Naive thymus-derived CD8-positive, alpha-beta T cell (primary cell): ENCODE data around the gene TEKT2. TPM values are rescaled to one million over a fixed set of nuclear protein-coding genes. Genes with fewer than 3 reads are reported as not detected.

Source experiments
- ATAC-seq, 2 donors: fragments of 150-1000 bp; cut with Tn5 transposase in 1 of 2; sonication (Bioruptor Pico), chemical (Tn5 transposase) in 1 of 2; 1 replicate in 1 of 2; 2 replicates in 1 of 2; pipeline ENCODE4 v1.10.0; 2021; ENCODE audit warnings: mild to moderate bottlenecking in 2 of 2, moderate library complexity in 2 of 2
- POLR2A ChIA-PET: fragments of 350-600 bp; sonication (Branson Sonifier 250); formaldehyde crosslinking; loops from one replicate; lab custom pipeline; 2021; ENCODE audit warnings: antibody characterized with exemption; lab: Charles Lee
- DNase-seq, 10 donors: peaks; one replicate each; pipeline versions ENCODE4 v3.0.0 to v3.0.0-alpha.2; 2020 to 2022
- H3K27ac Mint-ChIP-seq, 10 donors: one replicate each; pipeline ENCODE4 v1.8.0; 2020 to 2022; ENCODE audit warnings: mild to moderate bottlenecking in 10 of 10, mixed read lengths in 10 of 10, moderate library complexity in 4 of 10, inconsistent platforms in 1 of 10
- H3K27me3 Mint-ChIP-seq, 5 donors: one replicate each; pipeline ENCODE4 v1.8.0; 2021 to 2022; ENCODE audit warnings: mixed read lengths in 5 of 5
- H3K36me3 Mint-ChIP-seq, 3 donors: one replicate each; pipeline ENCODE4 v1.8.0; 2020 to 2022; ENCODE audit warnings: mixed read lengths in 3 of 3, mild to moderate bottlenecking in 2 of 3, inconsistent platforms in 1 of 3
- H3K4me1 Mint-ChIP-seq, 4 donors: one replicate each; pipeline ENCODE4 v1.8.0; 2021 to 2022; ENCODE audit warnings: mixed read lengths in 4 of 4
- H3K4me3 Mint-ChIP-seq, 10 donors: one replicate each; pipeline ENCODE4 v1.8.0; 2020 to 2022; ENCODE audit warnings: mild to moderate bottlenecking in 10 of 10, mixed read lengths in 10 of 10, moderate library complexity in 6 of 10, inconsistent platforms in 1 of 10
- H3K9me3 Mint-ChIP-seq, 9 donors: one replicate each; pipeline ENCODE4 v1.8.0; 2020 to 2022; ENCODE audit warnings: mixed read lengths in 9 of 9, mild to moderate bottlenecking in 3 of 9, inconsistent platforms in 1 of 9, moderate library complexity in 1 of 9
- polyA plus RNA-seq, 3 donors: library from polyadenylated mRNA; unstranded; fragments of 300-500 nt; fragmentation: Illumina TruSeq; gene quantifications; one replicate each; pipeline ENCODE4 v1.2.3, GENCODE V29; 2021
- total RNA-seq, 8 experiments: library from RNA in 2 of 8; stranded (reverse) in 2 of 8; gene quantifications; one replicate each; pipeline ENCODE4 v1.2.3 and lab custom pipeline; 2021 to 2026

The TEKT2 gene
- total and polyA plus RNA-seq, 5 experiments from 2014 or later: not detected

DNA sequence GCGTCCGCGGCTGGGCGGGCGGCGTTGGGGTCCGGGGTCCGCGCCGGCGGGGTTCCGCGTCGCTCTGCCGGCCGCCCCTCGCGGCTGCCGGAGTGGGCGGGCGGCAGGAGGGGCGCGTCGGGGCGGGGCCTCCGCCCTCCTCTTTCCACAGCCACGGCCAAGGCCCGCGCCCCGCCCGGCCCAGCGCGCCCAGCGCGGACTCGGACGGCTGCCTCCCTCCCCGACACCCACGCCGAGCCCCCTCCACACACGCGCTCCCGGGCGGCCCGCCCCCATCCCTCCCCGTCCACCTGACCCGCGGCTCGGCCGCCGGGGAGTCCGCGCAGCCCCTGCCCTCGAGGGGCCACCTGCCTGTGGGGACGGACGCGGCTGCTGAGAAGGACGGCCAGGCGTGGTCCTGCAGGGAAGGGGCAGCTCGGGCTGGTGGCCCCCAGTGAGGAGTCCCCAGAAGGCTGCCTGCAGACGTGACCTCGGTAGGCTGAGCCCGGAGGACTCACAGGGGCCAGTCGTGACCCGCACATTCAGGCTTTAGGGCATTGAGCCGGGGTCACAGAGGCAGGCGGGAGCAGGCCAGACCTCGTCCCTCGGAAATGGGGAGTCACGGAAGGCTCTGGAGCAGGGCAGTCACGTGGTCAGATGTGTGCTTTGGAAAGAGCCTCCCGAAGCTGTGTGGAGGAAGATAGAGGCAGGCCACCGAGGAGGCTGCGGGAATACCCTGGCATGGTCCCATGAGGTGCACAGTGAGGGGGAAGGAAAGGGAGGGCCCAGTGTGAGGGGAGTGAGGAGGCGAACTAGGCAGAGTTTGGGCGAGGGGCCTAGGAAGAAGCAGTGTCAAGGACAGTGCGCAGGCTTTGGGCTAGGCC, 41.5 kb downstream of the TEKT2 start, which contains the start of gene COL8A2:
TSS of gene COL8A2 (minus strand) at position 94 of the 863 bp plus-strand sequence. CDS start 24,980 bp downstream, outside the sequence.
- H3K4me1 Mint-ChIP-seq: peaks cover 29 to 47% (median 37%) of the 10 kb centered on the region in 4 donors
- no peaks in the 10 kb centered on the region for H3K36me3 Mint-ChIP-seq
- ATAC-seq (peak; percentile 34 to 80), DNase-seq (peak in 2 of 10 donors; percentile 38 to 39)
- peak within 1 kb of the TSS in 8 of 10 donors; percentile 48 to 79 (median 64) for H3K27ac Mint-ChIP-seq
- no peaks in the 10 kb centered on the region for H3K9me3 Mint-ChIP-seq
- peaks cover 19 to 40% (median 30%) of the 10 kb centered on the region in 5 donors for H3K27me3 Mint-ChIP-seq
- POLR2A ChIA-PET: no interaction called here
- peak within 1 kb of the TSS; percentile 64 to 84 (median 78) for H3K4me3 Mint-ChIP-seq

DNA sequence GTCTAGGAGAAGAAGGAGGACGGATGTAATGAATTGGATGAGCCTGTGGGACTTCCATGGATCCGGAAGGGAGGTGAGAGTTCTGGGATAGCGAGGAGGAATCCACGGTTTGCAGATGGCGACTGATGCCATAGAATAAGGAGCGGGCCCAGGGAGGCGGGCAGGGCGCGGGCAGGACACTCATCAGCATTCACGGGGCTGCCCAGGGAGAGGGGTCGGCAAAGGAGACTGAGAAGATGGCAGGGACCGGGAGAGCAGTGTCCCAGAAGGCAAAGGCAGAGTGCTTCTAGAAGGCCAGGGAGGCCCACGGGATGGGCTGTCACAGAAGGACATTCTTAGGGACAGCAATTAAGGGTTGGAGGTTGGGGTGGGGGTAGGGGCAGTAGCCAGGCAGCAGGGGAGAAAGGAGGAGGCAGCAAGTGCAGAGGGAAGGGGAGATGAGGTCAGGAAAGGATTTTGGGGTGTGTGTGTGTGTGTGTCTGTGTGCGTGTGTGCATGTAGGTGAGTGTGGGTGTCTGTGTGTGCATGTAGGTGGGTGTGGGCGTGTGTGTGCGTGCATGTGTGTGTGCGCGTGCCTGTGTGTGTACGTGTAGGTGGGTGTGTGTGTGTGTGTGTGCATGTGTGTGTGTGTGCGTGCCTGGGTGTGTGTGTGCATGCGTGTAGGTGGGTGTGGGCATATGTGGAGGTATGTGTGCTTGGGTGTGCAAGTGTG, 42.3 kb downstream of the TEKT2 start:
- Mint-ChIP-seq H3K4me3 (peak overlapping the region; percentile 52 to 78 (median 69)), H3K27ac (peak overlapping the region in 8 of 10 donors; percentile 38 to 79 (median 60)), H3K9me3 (no peaks in the 10 kb centered on the region), H3K27me3 (peaks cover 19 to 40% (median 30%) of the 10 kb centered on the region in 5 donors), H3K36me3 (no peaks in the 10 kb centered on the region), H3K4me1 (peaks cover 29 to 47% (median 37%) of the 10 kb centered on the region in 4 donors)
- no peak for ATAC-seq
- no peak for DNase-seq
- POLR2A ChIA-PET: no interaction called here

DNA sequence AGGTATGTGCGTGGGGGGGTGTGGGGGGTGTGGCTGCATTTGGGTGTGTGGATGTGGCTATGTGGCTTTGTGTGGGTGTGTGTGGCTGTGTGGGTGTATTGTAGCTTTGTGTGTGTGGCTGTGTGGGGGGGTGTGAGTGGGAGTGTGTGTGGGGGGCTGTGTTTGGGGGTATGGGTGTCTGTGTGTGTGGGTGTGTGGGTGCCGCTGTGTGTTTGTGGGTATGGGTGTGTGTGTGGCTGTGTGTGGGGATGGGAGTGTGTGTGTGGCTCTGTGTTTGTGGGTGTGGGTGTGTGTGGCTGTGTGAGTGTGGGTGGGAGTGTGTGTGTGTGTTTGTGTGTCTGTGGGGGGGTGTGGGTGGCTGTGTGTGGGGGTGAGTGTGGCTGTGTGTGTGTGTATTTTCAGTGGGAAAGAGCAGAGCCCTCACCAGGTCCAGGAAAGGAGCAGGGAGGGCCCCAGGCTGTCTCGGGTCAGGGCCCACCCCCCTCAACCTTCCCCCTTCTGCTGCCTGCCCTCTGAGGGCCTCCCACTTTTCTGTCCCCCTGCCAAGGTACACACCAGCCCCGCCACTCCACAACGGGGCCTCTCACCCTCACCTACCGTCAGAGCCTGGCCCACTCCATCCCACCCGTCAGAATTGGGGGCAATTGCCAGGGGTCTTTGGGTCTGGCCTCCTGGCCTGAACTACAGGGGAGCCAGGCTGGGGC, 43.1 kb downstream of the TEKT2 start:
- Mint-ChIP-seq H3K27me3 (peaks cover 19 to 40% (median 28%) of the 10 kb centered on the region in 5 donors), H3K36me3 (no peaks in the 10 kb centered on the region), H3K4me3 (peak overlapping the region in 3 of 10 donors; percentile 22 to 68 (median 28)), H3K9me3 (no peaks in the 10 kb centered on the region), H3K4me1 (peaks cover 29 to 47% (median 37%) of the 10 kb centered on the region in 4 donors), H3K27ac (peak overlapping the region in 2 of 10 donors; percentile 21 to 29)
- POLR2A ChIA-PET: no interaction called here
- no peak for ATAC-seq
- DNase-seq: no peak

DNA sequence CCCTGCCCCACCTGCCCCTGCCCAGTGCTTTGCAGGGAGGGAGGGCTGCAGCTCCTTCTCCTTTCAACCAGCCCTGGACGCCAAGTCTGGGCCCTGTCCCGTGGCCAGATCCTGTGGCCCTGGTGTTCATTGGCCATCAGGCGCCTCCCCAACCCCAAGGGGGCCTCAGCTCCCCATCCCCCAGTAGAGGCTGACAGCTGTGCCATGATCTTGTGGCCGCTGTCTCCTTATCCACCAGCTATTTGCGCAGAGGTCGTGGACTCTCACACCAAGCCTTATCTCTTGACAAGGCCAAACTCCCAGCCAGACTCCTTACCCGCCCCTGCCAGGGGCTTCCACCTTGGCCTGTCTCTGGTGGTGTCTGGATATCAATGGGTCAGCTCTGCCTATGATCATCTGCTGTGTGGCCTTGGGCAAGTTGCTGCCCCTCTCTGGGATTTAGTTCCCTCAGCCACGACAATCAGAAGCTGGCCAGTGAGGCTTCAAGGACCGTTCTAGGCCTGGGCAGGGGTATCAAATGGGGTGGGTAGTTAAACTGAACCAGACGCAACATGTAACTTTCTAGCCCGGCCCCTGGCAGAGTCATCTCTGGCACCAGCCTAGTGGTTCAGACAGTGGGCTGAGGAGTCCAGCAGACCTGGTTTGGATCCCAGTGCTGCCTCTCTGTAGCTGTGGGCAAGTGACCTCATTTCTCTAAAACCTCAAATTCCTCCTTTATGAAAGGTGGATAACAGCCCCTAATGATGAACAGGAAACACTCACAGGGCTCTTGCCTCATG, 44.4 kb downstream of the TEKT2 start:
- H3K9me3 Mint-ChIP-seq: no peaks in the 10 kb centered on the region
- DNase-seq: no peak
- POLR2A ChIA-PET: interaction anchor here (0.8 to 1.4 kb wide), 3 partner anchors 17 to 23 kb away, joined by 3 to 7 read pairs (median 4); no protein-coding TSS in a partner anchor
- H3K4me3 Mint-ChIP-seq: peak overlapping the region in 2 of 10 donors; percentile 2 to 8
- H3K36me3 Mint-ChIP-seq: no peaks in the 10 kb centered on the region
- ATAC-seq: no peak
- H3K27me3 Mint-ChIP-seq: peaks cover 14 to 26% (median 16%) of the 10 kb centered on the region in 5 donors
- H3K4me1 Mint-ChIP-seq: peaks cover 21 to 37% (median 27%) of the 10 kb centered on the region in 4 donors
- H3K27ac Mint-ChIP-seq: no peak overlapping the region

DNA sequence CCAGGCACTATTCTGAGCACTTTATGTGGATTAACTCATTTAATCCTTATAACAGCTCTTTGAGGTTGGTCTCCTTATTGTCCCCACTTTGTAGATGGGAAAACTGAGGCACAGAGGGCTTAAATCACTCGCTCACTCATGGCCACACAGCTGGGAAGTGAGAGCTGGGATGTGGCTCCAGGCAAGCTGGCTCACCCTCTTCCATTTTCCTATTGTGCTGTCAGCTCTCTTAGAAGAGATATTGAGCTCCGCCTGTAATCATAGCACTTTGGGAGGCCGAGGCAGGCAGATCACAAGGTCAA, 45.0 kb downstream of the TEKT2 start:
- Mint-ChIP-seq H3K4me1 (peaks cover 16 to 32% (median 22%) of the 10 kb centered on the region in 4 donors), H3K27ac (no peak overlapping the region), H3K27me3 (peaks cover 10 to 21% (median 13%) of the 10 kb centered on the region in 5 donors), H3K9me3 (no peaks in the 10 kb centered on the region), H3K36me3 (no peaks in the 10 kb centered on the region), H3K4me3 (no peak overlapping the region)
- DNase-seq (no peak), ATAC-seq (no peak)
- POLR2A ChIA-PET: interaction anchor here (0.8 to 1.4 kb wide), 3 partner anchors 18 to 22 kb away, joined by 3 to 7 read pairs (median 4); no protein-coding TSS in a partner anchor

DNA sequence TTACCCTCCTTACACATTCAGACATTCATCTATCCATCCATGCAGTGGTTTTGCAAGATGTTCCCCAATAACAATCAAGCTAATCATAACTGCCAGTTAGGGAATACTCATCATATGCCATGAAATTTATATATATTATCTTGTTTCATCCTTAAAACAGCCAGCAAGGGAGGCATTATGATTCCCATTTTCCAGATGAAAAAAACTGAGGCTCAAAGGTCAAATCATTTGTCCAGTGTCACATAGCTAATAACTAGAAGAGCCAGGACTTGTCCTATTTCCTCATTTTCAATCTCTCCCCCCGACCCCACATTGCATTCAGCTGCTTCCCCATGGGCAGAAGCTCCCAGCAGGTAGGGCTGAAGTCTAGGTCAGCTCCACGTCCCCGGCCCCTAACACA, 48.1 kb downstream of the TEKT2 start:
- H3K27me3 Mint-ChIP-seq: no peaks in the 10 kb centered on the region
- no peak overlapping the region for H3K27ac Mint-ChIP-seq
- peaks cover 4 to 17% (median 11%) of the 10 kb centered on the region in 4 donors for H3K4me1 Mint-ChIP-seq
- no peaks in the 10 kb centered on the region for H3K9me3 Mint-ChIP-seq
- DNase-seq: no peak
- POLR2A ChIA-PET: interaction anchor here (0.6 kb wide), 1 partner anchor 59 kb away, joined by 3 read pairs; no protein-coding TSS in a partner anchor
- no peak overlapping the region for H3K4me3 Mint-ChIP-seq
- no peak for ATAC-seq
- peaks cover 0 to 12% (median 0%) of the 10 kb centered on the region in 3 donors for H3K36me3 Mint-ChIP-seq

DNA sequence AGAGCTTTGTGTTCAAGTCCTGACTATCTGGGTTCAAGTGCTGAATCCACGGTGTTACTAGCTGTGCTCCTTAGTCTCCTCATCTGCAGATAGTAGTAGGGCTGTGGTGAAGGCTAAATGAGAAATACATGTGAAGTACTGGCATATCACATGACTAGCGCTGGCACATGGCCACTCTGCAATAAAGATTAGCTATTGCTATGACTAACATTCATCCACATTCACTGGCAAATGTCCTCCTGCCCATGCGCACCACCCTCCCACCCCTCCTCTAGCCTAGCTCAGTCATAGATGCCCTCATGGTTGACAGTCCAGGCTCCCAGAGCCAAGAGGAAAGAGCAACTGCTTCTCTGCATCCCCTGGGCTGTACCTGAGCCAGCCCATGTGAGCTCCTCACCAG, 49.6 kb downstream of the TEKT2 start:
- no peaks in the 10 kb centered on the region for H3K9me3 Mint-ChIP-seq
- H3K27me3 Mint-ChIP-seq: no peaks in the 10 kb centered on the region
- no peak for ATAC-seq
- POLR2A ChIA-PET: interaction anchor here (0.6 to 3.4 kb wide), 8 partner anchors 9 to 35 kb away, joined by 3 to 44 read pairs (median 5); no protein-coding TSS in a partner anchor
- H3K27ac Mint-ChIP-seq: no peak overlapping the region
- H3K4me1 Mint-ChIP-seq: peaks cover 4 to 11% (median 9%) of the 10 kb centered on the region in 4 donors
- DNase-seq: no peak
- H3K4me3 Mint-ChIP-seq: no peak overlapping the region
- H3K36me3 Mint-ChIP-seq: peaks cover 0 to 27% (median 0%) of the 10 kb centered on the region in 3 donors

DNA sequence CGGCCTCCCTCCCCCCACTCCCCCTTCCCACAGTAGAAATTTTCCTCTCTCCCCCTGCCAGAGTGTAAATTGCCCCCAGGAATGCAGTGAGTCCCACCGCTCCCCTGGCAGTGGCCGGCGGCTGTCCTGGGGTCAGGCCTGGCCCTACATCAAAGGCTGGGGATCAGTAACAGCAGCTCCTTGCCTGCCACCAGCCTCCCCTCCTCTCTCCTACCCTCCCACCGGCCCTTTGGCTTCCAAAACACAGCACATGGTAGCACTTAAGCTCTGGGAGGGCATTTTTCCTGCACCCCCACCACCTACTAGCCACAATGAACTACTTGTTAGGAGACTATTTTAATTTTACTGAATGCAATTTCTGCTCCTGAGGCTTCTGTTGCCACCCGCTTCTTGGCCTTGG, 50.1 kb downstream of the TEKT2 start:
- H3K36me3 Mint-ChIP-seq: peaks cover 0 to 29% (median 0%) of the 10 kb centered on the region in 3 donors
- H3K27ac Mint-ChIP-seq: peak overlapping the region in 3 of 10 donors; percentile 75 to 79 (median 77)
- H3K4me1 Mint-ChIP-seq: peaks cover 4 to 11% (median 9%) of the 10 kb centered on the region in 4 donors
- POLR2A ChIA-PET: interaction anchor here (1.1 to 3.4 kb wide), 9 partner anchors 8 to 54 kb away, joined by 3 to 44 read pairs (median 5); no protein-coding TSS in a partner anchor
- no peaks in the 10 kb centered on the region for H3K9me3 Mint-ChIP-seq
- ATAC-seq (no peak), DNase-seq (no peak)
- no peak overlapping the region for H3K4me3 Mint-ChIP-seq
- no peaks in the 10 kb centered on the region for H3K27me3 Mint-ChIP-seq

DNA sequence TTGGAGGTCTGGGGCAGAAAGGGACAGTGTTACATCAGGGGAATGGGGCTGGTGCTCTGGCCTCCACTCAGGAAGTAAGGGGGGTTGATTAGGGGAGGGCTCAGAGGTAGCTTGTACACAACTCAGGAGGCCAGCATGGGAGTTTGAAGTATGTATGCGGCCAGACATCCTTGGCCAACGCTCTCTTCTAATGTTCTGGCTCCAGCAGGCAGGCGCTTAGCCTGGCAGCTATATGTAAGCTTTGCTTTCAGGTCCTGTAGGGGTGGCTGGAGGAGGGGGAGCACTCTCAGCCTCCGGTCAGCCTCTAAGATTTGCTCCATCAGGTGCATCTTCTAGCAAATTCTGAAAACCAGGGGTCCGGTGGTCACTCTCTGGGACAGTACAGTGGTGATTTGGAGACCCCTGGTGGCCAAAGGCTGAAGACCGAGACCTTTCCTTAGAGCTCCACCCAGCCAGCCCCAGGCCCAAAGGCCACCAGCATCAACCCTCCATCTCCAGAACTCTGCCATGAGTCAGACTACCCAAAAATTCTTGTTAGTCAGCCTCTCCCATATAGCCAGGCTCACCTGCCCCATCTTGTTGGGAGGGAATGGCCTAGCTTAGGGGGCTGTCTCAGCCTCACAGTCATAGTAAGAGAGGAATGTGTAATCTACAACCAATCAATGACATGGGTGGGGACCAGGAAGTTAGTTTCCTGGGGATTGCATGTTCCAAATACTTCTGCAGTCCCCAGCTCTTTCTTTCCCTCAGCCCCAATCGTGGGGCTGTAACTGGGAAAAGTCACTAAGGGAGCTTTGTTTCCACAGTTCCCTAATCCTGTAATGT, 50.8 kb downstream of the TEKT2 start:
- peaks cover 0 to 36% (median 0%) of the 10 kb centered on the region in 3 donors for H3K36me3 Mint-ChIP-seq
- no peaks in the 10 kb centered on the region for H3K27me3 Mint-ChIP-seq
- no peaks in the 10 kb centered on the region for H3K9me3 Mint-ChIP-seq
- peak overlapping the region; percentile 29 to 79 (median 70) for H3K27ac Mint-ChIP-seq
- POLR2A ChIA-PET: interaction anchor here (0.6 to 3.4 kb wide), 10 partner anchors 8 to 53 kb away, joined by 3 to 44 read pairs (median 4); no protein-coding TSS in a partner anchor
- peaks cover 6 to 15% (median 9%) of the 10 kb centered on the region in 4 donors for H3K4me1 Mint-ChIP-seq
- no peak overlapping the region for H3K4me3 Mint-ChIP-seq
- peak; percentile 52 to 89 for ATAC-seq
- DNase-seq: peak in 7 of 10 donors; percentile 36 to 76 (median 49)

DNA sequence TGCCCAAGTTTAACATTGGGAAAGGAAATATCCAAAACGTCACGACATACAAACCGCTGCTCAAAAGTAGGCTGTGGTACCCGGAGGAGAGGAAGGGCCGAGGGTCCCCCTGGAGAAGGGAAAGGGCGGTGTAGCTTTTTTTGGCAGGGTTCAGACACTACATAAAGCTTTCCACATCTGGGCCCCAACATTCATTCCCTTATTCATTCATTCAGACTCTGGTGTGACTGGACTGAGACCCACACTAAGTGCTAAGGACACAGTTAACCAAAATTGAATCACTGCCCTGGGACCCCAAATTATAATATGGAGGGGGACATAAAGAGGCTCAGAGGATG, 51.4 kb downstream of the TEKT2 start:
- Mint-ChIP-seq H3K27ac (peak overlapping the region in 8 of 10 donors; percentile 27 to 88 (median 72)), H3K36me3 (peaks cover 0 to 42% (median 0%) of the 10 kb centered on the region in 3 donors), H3K27me3 (no peaks in the 10 kb centered on the region), H3K4me1 (peaks cover 8 to 18% (median 13%) of the 10 kb centered on the region in 4 donors), H3K9me3 (no peaks in the 10 kb centered on the region), H3K4me3 (no peak overlapping the region)
- POLR2A ChIA-PET: interaction anchor here (1.1 to 3.4 kb wide), 7 partner anchors 27 to 52 kb away, joined by 3 to 44 read pairs (median 7); no protein-coding TSS in a partner anchor
- DNase-seq (no peak), ATAC-seq (no peak)
